HG02763 (cell line): ENCODE measurements around the gene TRIM34.
"Not testable (repeated sequence)": the region's sequence is repeated elsewhere in the genome, so short reads cannot be mapped to it uniquely, and the experiment has no call there.

ENCODE experiments used
- ATAC-seq: cut with Tn5 transposase; IDR thresholded peaks from one replicate; pipeline ENCODE4 v1.9.1; 2021; ENCODE audit warnings: mild to moderate bottlenecking, moderate library complexity; ENCODE audit not compliant: unreplicated experiment

Gene TRIM34

GRCh38 chr11:5624489-5625279 lies at the start of gene TRIM34:
Gene TRIM34, plus strand, starts transcription at chr11:5625001. Its CDS starts 7,331 bp downstream, at chr11:5632332.
- peak; percentile 96 for ATAC-seq

GRCh38 chr11:5575152-5575551 lies 49.6 kb upstream of the TRIM34 start:
- no peak for ATAC-seq

GRCh38 chr11:5577101-5577500 lies 47.7 kb upstream of the TRIM34 start:
- no peak for ATAC-seq

- no peak for ATAC-seq
Observed at GRCh38 chr11:5580577-5580976, 44.2 kb upstream of the TRIM34 start, which contains the start of gene OR52B6. Gene OR52B6, plus strand, starts transcription at chr11:5580877. Its CDS starts 0 bp downstream, at chr11:5580877.

GRCh38 chr11:5581014-5581413 lies 43.8 kb upstream of the TRIM34 start:
- ATAC-seq = no peak

GRCh38 chr11:5584458-5584857 lies 40.3 kb upstream of the TRIM34 start:
- ATAC-seq = not testable (repeated sequence)

GRCh38 chr11:5589906-5590305 lies 34.9 kb upstream of the TRIM34 start:
- ATAC-seq = not testable (repeated sequence)

GRCh38 chr11:5591613-5592012 lies 33.2 kb upstream of the TRIM34 start:
- ATAC-seq = no peak

- ATAC-seq = no peak
Observed at GRCh38 chr11:5592615-5593014, 32.2 kb upstream of the TRIM34 start.

- ATAC-seq = no peak
Observed at GRCh38 chr11:5593146-5593545, 31.7 kb upstream of the TRIM34 start.

GRCh38 chr11:5596607-5597201 lies 28.1 kb upstream of the TRIM34 start, which contains the start of gene TRIM6:
Gene TRIM6, plus strand, starts transcription at chr11:5596637. Its CDS starts 261 bp downstream, at chr11:5596898.
- ATAC-seq = no peak

GRCh38 chr11:5597953-5598352 lies 26.8 kb upstream of the TRIM34 start:
- ATAC-seq = no peak

- peak; percentile 86 for ATAC-seq
Observed at GRCh38 chr11:5600374-5600851, 24.4 kb upstream of the TRIM34 start.

GRCh38 chr11:5602791-5603190 lies 22.0 kb upstream of the TRIM34 start:
- ATAC-seq = not testable (repeated sequence)

GRCh38 chr11:5603326-5603725 lies 21.5 kb upstream of the TRIM34 start:
- ATAC-seq = no peak

- ATAC-seq = no peak
Observed at GRCh38 chr11:5604896-5605295, 19.9 kb upstream of the TRIM34 start.

GRCh38 chr11:5605849-5606248 lies 19.0 kb upstream of the TRIM34 start:
- ATAC-seq = no peak

- ATAC-seq = no peak
Observed at GRCh38 chr11:5608808-5609207, 16.0 kb upstream of the TRIM34 start.

GRCh38 chr11:5610446-5610845 lies 14.4 kb upstream of the TRIM34 start:
- no peak for ATAC-seq

GRCh38 chr11:5611627-5612026 lies 13.2 kb upstream of the TRIM34 start:
- no peak for ATAC-seq

GRCh38 chr11:5618807-5619206 lies 6.0 kb upstream of the TRIM34 start:
- ATAC-seq = no peak
